HL-60/S4 (cell line): ENCODE measurements around the gene GP1BB.
"Not testable (repeated sequence)": the region's sequence is repeated elsewhere in the genome, so short reads cannot be mapped to it uniquely, and the experiment has no call there.

Experiments used
- in situ Hi-C: fragments of 300-500 bp; cut with MboI; formaldehyde crosslinking; loops from 2 replicates; pipeline ENCODE4 v1.14.3; 2022; ENCODE audit warnings: low sequenced_read_pairs

GP1BB gene

DNA sequence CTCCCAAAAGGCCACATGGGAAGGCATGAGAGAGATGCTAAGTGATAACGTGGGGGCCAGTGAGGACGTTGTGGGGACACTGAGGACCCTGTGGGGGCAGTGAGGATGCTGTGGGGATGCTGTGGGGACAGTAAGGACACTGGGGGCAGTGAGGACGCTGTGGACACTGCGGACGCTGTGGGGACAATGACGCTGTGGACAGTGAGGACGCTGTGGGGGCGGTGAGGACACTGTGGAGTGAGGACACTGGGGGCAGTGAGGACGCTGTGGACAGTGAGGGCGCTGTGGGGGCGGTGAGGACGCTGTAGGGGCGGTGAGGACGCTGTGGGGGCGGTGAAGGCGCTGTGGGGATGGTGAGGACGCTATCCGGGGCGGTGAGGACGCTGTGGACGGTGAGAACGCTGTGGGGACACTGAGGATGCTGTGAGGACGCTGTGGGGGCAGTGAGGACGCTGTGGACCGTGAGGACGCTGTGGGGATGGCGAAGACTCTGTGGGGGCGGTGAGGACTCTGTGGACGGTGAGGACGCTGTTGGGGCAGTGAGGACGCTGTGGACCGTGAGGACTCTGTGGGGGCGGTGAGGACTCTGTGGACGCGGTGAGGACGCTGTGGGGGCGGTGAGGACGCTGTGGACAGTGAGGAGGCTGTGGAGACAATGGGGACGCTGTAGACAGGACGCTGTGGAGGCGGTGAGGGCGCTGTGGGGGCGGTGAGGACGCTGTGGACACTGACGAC lies 1.8 kb downstream of the GP1BB start:
- in situ Hi-C loops = loop anchor here (5.0 kb wide), 1 partner anchor 192 kb away; no protein-coding TSS in a partner anchor

DNA sequence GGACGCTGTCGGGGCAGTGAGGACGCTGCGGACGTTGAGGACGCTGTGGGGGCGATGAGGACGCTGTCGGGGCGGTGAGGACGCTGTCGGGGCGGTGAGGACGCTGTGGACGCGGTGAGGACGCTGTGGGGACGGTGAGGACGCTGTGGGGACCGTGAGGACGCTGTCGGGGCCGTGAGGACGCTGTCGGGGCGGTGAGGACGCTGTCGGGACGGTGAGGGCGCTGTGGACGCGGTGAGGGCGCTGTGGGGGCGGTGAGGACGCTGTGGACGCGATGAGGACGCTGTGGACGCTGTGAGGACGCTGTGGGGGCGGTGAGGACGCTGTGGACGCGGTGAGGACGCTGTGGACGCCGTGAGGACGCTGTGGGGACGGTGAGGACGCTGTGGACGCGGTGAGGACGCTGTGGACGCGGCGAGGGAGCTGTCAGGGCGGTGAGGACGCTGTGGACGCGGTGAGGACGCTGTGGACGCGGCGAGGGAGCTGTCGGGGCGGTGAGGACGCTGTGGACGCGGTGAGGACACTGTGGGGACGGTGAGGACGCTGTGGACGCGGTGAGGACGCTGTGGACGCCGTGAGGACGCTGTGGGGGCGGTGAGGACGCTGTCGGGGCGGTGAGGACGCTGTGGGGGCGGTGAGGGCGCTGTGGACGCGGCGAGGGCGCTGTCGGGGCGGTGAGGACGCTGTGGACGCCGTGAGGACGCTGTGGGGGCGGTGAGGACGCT lies 2.9 kb downstream of the GP1BB start:
- in situ Hi-C loops = not testable (repeated sequence)

DNA sequence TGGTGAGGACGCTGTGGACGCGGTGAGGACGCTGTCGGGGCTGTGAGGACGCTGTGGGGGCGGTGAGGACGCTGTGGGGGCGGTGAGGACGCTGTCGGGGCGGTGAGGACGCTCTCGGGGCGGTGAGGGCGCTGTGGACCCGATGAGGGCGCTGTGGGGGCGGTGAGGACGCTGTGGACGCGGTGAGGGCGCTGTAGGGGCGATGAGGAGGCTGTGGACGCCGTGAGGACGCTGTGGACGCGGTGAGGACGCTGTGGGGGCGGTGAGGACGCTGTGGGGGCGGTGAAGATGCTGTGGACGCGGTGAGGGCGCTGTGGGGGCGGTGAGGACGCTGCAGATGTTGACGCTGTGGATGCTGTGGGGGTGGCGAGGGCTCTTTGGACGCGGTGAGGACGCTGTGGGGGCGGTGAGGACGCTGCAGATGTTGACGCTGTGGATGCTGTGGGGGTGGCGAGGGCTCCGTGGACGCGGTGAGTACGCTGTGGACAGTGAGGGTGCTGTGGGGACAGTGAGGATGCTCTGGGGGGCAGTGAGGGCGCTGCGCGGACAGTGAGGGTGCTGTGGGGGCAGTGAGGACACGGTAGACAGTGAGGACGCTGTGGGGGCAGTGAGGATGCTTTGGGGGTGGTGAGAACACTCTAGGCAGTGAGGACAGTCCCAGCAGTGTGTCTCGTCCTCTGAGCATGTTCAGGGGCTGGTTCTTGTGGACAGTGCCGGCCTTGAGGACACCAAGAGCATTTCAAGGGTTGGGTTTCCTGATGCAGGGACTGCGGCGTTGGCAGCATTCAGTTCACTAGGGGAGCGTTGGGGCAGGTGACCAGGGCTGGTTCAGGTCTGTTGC lies 4.2 kb downstream of the GP1BB start:
- in situ Hi-C loops = no loop called here

DNA sequence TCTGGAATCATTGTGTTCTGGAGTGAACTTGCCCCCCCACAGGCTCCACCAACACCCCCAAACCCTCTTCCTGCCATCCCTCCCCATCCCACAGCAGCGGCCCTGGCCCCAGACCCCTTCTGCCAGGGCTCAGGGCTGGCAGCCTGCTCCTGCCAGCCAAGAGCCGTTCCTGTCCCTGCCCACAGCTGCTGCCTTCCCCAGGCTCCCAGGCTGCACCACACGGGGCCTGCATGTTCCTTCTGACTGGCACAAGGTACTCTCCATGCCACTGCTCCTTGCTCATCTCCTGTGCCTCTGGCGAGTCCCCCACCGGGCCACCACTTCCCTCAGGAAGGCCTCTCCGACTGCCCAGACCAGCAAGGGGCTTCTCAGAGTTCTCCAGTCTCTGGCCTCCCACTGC lies 4.9 kb downstream of the GP1BB start:
- in situ Hi-C loops = no loop called here

DNA sequence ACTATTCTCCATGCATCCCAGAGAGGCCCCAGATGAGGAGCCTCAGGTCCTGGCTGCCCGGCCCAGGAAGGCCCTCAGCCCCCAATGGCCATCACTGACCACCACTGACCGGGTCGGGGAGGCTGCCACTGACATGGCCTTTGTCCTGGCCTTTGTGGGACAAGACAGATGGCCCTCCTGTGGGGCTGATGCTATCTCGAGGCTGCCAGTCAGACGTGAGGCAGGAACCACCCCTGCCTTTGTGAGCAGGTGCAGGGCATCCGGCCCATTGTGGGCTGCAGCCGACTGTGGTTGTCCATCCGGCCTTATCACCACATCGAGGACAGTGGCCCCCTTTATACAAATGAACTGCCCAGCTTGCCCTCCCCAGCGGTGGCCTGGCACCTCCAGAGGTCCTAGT lies 5.5 kb downstream of the GP1BB start:
- in situ Hi-C loops = no loop called here

DNA sequence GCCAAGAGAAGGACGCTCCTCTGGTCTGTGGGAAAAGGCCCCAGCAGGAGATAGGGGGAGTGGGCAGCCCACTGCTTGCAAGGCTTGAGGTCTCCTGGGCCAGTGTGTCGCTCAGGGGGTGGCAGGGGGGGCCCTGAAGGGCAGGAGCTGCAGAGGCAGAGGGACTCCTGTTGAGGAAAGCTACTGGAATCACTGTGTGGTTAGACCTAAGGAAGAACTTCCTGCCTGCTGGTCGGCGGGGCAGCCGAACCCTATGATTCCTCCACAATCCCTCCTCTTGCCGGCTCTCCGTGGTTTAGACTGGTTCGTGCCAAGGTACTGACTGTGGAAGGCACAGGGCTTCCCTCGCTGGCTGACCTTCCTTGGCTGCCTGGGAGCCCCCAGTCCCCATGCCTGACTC lies 6.2 kb downstream of the GP1BB start:
- in situ Hi-C loops = no loop called here

DNA sequence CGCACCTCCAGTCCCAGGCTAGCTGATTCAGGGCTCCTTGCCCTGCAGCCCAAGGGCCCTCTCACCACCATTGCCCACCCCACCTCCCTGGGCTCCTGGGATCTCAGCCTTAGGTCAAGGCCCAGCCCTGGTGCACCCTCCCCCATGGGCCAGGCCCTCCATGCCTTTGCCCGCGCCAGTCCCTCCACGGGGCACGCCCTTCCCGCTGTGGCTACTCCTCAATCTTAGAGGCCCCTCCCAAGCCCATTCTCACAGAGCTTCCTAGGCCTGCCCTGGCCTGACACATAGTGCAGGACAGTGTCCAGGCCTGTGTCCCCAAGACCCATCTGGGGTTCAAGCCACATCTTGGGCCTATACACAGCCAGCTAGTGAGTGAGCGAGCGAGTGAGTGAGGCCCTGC lies 6.9 kb downstream of the GP1BB start:
- in situ Hi-C loops = no loop called here

DNA sequence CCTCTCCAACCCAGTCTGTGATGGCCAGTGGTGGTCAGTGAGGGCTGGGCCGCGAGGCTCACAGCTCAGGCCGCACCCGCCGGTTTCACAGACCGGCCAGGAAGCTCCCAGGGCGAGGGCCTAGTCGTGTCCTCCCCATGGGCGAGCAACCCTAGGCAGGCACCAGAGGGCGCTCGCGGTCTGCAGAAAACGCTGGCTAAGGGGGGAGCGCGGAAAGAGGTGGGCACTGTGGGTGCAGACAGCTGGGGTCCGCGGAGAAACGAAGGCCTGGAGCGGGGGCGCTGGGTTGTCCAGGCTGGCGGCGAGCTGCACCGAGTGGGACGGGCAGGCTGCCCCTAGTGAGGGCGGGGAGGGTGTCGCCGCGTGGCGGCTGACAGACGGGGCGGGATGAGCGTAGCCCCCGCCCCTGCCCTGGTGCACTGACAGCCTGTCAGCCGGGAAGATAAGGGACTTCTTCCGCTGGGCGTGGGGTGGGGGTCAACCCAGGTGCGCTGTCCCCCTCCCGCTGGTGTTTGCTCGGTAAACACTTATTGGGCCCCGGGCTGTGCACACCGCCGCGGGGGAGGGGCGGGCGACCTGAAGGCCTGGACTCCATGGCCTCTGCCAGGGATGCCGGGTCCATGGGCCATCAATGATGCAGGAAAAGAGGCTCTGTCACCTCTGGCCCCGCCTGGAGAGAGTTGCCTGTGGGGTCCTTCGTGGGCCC lies 7.5 kb downstream of the GP1BB start:
- in situ Hi-C loops = no loop called here

DNA sequence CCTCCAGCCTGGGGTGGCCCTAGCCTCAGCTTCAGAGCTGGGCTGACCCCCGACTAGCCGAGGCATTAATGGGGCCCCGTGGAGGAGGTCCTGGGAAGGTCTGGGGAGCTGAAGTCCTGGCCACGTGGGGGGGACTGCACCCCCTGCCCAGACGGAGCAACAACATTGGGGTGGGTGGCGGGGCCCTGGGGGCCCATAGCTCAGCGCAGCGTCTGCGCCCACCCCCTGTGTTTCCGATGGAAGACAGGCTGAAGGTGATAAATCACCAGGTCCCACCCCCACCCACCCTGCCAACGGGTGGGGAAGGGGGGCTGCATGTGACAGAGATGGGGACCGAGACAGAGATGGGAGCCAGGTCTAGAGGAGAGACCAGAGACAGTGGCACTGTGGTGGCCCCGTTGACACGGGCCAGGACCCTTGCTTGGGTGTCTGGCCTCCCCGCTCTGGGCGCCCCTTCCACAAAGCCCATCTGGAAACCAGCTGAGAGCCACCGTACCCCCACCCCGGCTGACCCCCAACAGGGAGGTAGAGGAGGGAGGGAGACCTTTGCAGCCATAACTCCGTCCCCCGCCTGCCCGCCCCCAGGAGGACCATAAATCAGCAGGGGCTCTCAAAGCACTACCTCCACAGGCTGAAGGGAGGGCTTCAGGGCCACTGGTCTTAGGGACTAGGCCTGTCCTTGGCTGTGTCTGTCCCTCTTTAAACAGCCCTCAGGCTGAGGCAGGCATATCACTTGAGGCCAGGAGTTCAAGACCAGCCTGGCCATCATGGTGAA lies 8.2 kb downstream of the GP1BB start:
- in situ Hi-C loops = no loop called here

DNA sequence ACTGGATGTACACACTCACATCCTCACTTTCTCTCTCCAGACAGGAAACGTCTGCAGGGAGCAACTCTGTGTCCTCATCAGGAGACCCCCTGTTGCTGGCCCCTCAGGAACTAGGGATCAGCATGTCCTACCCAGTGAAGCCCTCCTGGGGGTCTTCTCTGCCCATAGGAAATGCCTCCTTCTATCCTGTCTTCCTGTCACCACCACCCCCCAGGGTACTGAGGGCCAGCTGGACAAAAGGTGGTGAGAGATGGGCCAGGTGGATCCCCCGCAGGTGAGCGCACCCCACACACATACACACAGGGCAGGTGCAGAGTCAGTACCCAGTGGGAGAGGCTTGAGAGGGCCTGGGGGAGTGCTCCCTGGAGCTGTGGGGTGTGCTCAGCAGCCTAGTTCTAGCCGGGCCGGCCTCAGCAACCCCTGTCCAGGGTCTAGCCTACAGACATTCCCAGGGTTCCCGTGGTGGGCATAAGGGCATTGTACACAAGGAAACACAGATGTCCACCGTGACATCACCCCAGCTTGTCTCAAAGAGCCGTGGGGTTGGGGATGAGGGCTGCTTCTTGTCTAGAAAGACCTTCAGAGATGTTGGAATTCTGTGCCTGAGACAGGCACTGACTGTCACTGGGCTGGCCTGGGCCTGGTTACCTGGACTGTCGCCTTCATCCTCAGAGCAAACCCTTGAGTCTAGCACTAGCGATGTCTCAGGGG lies 9.2 kb downstream of the GP1BB start:
- in situ Hi-C loops = no loop called here

DNA sequence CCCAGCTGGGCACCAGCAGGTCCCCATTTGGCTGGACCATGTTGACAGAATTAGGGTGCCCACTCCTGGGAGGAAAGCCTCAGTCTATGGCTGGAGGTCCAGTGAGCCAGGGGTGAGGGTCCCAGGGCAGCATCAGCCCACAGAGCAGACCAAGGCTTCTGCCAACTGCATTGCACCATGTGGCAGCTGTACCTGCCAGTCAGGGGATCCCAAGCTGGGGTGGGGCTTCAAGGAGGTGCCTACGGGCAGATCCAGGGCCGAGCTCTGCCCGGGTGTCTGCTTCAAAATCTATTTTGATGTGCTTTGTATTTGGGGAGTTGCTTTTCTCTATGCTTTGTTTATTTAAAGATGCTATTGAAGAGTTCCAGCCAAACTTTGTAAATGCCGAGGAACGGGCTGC lies 10.4 kb downstream of the GP1BB start:
- in situ Hi-C loops = no loop called here

DNA sequence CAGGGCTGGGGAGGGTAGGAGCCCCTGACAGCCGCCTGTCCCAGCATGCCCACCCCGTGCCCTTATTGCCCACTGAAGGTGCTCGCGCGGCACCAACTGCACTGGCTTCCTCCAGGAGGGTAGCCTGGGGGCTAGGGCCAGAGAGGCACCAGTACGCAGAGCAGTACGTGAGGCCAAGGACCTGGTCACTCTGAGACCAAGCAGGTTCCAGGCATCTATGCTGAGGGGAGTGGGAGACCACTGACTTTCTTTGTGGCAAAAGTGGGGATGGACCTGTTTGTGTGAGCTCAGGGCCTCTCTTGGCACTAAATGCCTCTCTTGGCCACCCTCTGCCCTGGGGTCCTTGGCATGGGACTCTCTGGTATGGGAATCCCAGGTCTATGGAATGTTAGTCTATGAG lies 10.8 kb downstream of the GP1BB start:
- in situ Hi-C loops = no loop called here

DNA sequence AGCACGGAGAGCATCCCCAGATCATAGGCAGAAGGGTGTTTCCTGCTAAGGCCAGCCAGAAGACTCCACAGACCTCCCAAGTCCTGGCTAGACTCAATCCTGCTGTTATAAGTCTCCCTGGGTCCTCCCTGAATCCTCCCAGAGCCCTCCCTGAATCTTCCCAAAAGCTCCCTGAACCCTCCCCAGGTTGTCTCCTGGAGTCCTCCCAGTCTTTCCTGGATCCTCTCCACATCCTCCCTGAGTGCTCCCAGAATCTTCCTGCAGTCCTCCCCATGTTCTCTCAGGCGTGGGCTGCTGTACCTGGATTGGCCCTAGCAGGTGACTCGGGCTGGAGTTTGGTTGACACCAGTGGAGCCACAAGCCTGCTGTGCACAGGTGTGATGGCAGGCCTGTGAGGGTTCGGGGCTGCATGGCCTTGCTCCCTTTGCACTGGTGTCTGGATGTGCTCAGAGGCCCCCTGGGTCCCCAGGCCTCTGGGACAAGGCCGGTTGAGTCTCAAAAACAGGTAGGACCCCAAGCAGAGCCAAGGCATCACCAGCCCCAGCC lies 11.6 kb downstream of the GP1BB start:
- in situ Hi-C loops = no loop called here

DNA sequence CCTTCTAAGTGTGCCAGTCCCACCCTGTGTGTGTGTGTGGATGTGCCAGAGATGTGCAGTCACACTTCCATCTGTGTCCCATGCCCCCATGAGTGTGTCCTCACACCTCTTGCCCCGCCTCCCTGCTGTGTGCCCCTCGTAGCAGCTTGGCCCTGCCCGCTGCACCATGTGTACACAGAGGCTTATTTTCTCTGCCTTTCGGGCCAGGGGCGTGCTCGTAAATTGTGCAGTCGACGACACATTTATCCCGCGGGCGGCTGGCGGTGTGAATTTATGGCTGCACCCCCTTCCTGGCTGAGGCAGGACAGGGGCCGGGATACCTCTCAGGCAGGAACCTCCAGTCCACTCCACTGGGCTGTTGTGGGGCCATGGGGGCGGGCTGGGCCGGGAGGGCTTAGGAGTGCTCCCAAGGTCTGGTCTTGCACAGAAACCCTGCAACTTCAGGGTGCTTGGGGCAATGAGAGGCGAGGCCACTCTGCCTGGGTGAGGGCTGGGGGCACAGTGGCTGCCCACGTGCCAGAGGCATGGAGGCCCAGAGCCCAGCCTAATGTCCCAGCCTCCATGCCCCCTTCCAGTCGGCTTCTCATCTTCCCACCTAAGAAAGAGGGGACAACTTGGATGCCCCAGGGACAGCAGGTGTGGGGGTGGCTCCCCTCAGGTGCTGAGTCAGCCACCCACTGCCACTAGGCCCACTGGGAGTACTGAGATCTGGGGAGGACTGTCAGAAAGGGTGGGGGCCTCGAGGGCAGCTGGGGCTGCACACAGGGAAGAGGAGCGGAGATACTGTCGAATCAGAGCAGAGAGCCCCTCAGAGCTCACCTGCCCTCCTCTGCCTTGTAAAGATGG lies 12.5 kb downstream of the GP1BB start:
- in situ Hi-C loops = no loop called here

DNA sequence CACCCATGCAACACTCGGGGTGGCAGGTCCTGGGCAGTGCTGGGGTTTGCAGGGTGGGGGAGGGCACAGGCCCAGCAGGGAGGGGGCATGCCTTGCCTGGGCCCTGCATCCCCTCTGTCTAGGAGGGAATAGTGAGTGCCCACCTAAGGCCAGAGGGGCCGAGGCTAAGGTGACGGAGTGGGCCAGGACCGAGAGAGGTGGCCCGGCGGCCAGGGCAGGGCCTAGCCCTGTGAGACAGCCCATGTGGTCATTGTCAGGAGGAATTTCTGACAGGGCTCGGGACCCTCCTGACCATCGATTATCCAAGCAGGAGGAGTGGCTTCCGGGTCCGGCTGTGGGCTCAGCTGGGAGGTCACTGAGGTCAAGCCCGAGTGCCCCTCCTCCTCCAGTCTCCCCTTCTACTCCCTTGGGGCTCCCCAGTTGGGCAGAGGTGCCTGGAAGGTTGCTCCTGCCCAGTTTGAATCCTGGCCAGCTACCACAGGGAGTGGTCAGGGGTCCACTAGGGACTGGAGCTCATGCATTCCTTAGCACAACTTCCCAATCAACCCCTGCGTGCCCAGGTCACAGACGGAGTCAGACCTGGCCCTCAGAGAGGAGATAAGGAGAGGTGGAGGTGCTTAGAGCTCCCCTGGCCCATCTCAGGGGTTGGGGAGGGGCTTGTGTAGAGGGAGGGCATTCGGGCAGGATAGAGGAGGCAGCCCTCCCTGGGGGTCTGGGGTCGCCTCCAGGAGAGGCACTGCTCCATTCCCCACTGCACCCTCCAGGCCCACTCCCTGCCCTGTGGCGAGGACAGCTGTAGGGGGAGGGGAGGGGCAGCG lies 14.7 kb downstream of the GP1BB start:
- in situ Hi-C loops = no loop called here

DNA sequence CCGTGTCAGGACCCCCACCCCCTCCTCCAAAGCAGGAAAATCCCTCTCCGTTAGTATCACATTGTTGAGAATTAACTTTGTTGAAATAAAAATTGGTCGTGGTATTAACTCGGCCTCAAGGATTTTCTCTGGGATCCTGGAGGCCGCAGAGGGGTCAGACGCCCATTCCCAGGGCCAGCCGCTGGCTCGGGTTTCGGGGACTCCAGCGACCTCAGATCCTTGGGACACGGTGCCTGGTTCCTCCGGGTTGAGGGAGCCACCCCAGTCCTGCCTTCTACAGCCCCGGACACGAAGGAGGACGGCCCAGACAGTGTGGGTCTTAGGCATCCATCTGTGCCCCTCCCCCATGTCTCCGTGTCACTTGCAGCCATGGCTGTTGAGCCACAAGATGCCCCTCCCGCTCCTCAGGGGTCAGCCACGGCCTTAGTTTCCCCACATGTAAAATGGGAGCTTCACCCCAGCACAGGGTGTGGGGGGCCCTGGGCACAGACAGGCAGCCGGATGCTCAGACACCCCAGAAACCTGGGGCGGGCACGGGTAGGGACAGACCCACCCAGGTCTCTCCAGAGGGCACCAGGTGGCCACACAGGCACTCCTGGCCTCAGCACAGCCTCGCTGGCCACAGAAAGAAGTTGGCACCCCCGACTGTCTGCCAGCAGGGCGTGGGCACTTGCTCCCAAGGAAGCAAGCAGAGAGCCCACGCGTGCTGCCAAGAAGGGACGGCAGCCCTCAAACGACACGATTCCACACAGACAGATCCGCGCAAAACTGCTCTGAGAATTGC lies 15.5 kb downstream of the GP1BB start:
- in situ Hi-C loops = no loop called here

DNA sequence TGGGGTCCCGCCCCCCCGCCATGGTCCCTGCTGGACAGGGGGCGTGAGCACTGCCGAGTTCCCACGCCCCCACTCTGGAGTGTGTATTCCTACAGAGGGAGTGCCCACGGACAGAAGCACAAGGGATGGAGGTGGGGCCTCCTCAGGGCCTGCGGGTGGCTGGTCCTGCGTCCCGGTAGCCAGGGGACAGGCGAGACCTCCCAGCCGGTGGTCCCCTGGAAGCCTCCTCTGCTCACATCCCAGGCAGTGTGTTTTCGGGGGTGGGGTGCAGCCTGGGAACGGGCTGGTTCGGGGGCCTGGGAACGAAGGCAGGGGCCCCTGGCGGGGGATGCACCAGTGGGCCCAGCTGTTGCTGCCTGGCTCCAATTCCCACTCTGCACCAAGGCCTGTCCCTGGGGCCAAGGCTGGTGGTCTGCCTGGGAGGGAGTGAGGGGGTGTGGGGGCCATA lies 16.1 kb downstream of the GP1BB start:
- in situ Hi-C loops = no loop called here
